IPS-20b (cell line): ENCODE data around the gene CD164.

Source experiments
- H3K27ac ChIP-seq: one replicate; pipeline ENCODE4 v1.5.1; 2013; ENCODE audit warnings: low read length
- H3K27me3 ChIP-seq: 2 replicates; pipeline ENCODE4 v1.6.1; 2013; ENCODE audit warnings: mild to moderate bottlenecking, low read length, inconsistent platforms; ENCODE audit not compliant: insufficient read depth
- H3K36me3 ChIP-seq: 2 replicates; pipeline ENCODE4 v1.6.1; 2013; ENCODE audit warnings: low read depth, mild to moderate bottlenecking, inconsistent platforms, low read length, moderate library complexity; ENCODE audit not compliant: insufficient read depth
- H3K4me1 ChIP-seq: 2 replicates; pipeline ENCODE4 v1.6.1; 2013; ENCODE audit warnings: mild to moderate bottlenecking, control low read depth, inconsistent platforms, low read length, moderate library complexity; ENCODE audit not compliant: insufficient read depth
- H3K4me3 ChIP-seq: 2 replicates; pipeline ENCODE4 v1.5.1; 2013; ENCODE audit warnings: mild to moderate bottlenecking, low read length, inconsistent platforms
- H3K9ac ChIP-seq: 2 replicates; pipeline ENCODE4 v1.6.1; 2013; ENCODE audit warnings: low read depth, mild to moderate bottlenecking, inconsistent platforms, low read length, moderate library complexity
- H3K9me3 ChIP-seq: 2 replicates; pipeline ENCODE4 v1.6.1; 2013; ENCODE audit warnings: mild to moderate bottlenecking, low read depth, low read length, inconsistent platforms; ENCODE audit not compliant: insufficient read depth

The CD164 gene

GRCh38 chr6:109321752-109322151, 60.5 kb downstream of the CD164 start:
- Histone ChIP-seq H3K27ac (no peak overlapping the region), H3K36me3 (no peaks in the 10 kb centered on the region)

DNA sequence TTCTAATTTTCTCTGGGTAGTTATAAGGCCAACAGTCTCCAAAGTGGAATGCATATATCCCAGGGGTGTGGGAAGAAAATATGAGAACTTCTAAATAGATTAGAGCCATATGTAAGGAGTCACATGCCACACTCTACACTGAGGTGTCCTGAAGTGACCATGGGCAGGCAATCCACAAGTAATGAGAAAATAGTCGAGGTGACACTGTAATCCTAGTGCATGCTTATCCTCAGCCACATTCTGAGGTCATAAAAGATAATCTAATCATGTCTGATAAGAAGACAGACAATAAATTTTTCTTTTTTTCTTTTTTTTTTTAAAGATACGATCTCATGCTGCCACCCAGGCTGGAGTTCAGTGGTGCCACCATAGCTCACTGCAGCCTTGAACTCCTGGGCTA, 62.2 kb downstream of the CD164 start:
- H3K4me3 ChIP-seq = no peak overlapping the region
- H3K27ac ChIP-seq = no peak overlapping the region
- no peaks in the 10 kb centered on the region for H3K36me3 ChIP-seq

More at GRCh38 chr6:109321752-109322151, 60.5 kb downstream of the CD164 start:
- Histone ChIP-seq H3K9ac (no peak overlapping the region), H3K9me3 (no peaks in the 10 kb centered on the region), H3K4me3 (no peak overlapping the region), H3K27me3 (no peaks in the 10 kb centered on the region), H3K4me1 (no peaks in the 10 kb centered on the region)

DNA sequence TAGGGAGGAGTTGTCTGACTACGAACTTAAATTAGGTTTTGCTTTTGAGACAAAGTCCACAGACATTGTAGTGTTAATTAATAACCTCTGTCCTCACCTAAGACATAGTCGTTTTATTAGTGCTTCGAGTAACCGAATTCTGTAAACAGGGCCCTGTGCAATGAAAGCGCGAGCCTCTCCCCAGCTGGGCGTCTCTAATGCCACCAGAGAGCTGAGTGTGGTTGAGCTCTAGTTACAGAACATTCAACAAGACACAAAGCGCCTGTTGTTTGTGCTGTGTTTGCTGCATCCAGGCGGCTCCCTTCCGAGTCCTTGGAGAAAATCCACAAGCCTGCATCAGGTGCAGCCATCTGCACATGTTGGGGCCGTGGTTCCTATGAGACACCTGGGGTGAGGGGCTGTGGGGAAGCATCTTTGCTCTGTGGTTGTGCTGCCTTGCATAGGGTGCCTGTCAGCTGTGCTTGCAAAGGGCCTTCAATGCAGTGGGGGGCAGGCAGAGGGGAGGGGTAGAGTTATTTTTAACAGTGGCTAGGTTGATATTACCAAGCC, 63.9 kb downstream of the CD164 start:
- Histone ChIP-seq H3K9ac (no peak overlapping the region), H3K27ac (no peak overlapping the region), H3K27me3 (no peaks in the 10 kb centered on the region), H3K4me3 (no peak overlapping the region), H3K36me3 (no peaks in the 10 kb centered on the region), H3K4me1 (no peaks in the 10 kb centered on the region), H3K9me3 (no peaks in the 10 kb centered on the region)

More for the DNA sequence above, 62.2 kb downstream of the CD164 start:
- H3K27me3 ChIP-seq = no peaks in the 10 kb centered on the region
- no peaks in the 10 kb centered on the region for H3K9me3 ChIP-seq
- H3K9ac ChIP-seq = no peak overlapping the region
- no peaks in the 10 kb centered on the region for H3K4me1 ChIP-seq

DNA sequence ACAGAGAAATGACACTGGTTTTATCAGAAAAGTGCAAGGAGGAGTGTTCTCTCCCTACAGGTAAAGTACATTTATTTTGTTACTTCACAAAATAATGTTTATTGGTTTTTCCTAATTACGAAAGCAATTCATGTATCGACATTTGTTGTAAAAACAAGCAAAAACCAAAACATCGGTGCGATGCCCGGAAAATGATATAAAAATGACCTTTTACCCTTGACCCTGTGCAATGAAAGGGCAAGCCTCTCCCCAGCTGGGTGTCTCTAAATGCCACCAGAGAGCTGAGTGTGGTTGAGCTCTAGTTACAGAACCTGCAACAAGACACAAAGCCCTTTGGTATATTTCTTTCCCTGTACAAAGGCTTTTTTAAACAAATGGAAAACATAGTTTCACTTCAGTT, 65.4 kb downstream of the CD164 start:
- H3K4me1 ChIP-seq = no peaks in the 10 kb centered on the region
- no peak overlapping the region for H3K9ac ChIP-seq
- no peak overlapping the region for H3K4me3 ChIP-seq
- no peaks in the 10 kb centered on the region for H3K36me3 ChIP-seq
- H3K27me3 ChIP-seq = no peaks in the 10 kb centered on the region
- H3K9me3 ChIP-seq = no peaks in the 10 kb centered on the region
- no peak overlapping the region for H3K27ac ChIP-seq
